ENCODE results near the gene ZNF132. TPM values are rescaled to one million over a fixed set of nuclear protein-coding genes. Genes with fewer than 3 reads are reported as not detected.

The ZNF132 gene
- total RNA-seq, 1 experiment from 2014 or later, result not detected

DNA sequence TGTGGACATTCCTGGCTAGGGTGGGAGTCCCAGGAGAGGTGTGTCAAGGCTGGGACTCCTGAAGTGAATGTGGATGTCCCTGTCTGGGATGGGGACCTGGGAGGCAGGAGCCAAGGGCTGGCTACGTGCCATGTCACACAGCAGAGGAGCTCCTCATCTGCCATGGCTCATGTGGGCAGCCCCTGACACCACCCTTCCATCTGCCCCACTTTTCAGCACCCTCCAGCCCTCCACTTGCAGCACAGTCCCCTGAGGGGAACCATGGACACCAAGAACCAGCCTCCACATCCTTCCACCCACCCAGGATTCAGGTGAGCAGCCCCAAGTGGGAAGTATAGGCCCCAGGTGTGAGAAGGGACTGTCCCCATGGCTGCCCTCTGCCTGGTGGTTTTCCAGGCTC is 37.9 kb upstream of the ZNF132 start:
- H3K27ac ChIP-seq (ENCODE audit: low read length), result no peak overlapping the region
- no peak overlapping the region for H2AFZ ChIP-seq (ENCODE audit: low read length)
- no peak overlapping the region for H3K4me2 ChIP-seq (ENCODE audit: low read depth, low read length, poor library complexity, severe bottlenecking)
- peaks cover 28% of the 10 kb centered on the region for H3K4me1 ChIP-seq (ENCODE audit: low read length)
- H3K79me2 ChIP-seq (ENCODE audit: low read length), result peaks cover 9% of the 10 kb centered on the region; the same call in 1 of the 2 replicates
- peak overlapping the region; percentile 91; the same call in 1 of the 2 replicates for H3K9ac ChIP-seq (ENCODE audit: low read length)
- DNase-seq, result no peak
- no peaks in the 10 kb centered on the region for H3K9me3 ChIP-seq (ENCODE audit: low read length)
- H3K27me3 ChIP-seq (ENCODE audit: low read length), result no peaks in the 10 kb centered on the region
- H4K20me1 ChIP-seq (ENCODE audit: insufficient read depth, low read depth, low read length), result no peaks in the 10 kb centered on the region
- H3K36me3 ChIP-seq (ENCODE audit: insufficient read depth, low read length), result 0 out of 2 replicates have a peak, but pooled peaks cover 3% of the 10 kb centered on the region
- H3K9me2 ChIP-seq (replicated peaks; ENCODE audit: insufficient read depth, low read length), result no peaks in the 10 kb centered on the region
- H3K4me3 ChIP-seq (ENCODE audit: low read length), result no peak overlapping the region

DNA sequence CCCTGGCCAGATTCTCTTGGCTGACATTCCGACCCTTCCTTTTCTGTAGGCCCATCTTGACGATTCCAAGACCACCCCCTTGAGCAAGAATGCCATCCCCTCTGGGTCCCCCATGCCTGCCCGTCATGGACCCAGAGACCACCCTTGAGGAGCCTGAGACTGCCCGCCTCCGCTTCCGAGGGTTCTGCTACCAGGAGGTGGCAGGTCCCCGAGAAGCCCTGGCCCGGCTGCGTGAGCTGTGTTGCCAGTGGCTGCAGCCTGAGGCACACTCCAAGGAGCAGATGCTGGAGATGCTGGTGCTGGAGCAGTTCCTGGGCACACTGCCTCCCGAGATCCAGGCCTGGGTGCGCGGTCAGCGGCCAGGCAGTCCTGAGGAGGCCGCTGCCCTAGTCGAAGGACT is 37.2 kb upstream of the ZNF132 start:
- no peak overlapping the region for H2AFZ ChIP-seq (ENCODE audit: low read length)
- peak overlapping the region; percentile 78 for H3K4me3 ChIP-seq (ENCODE audit: low read length)
- peaks cover 9% of the 10 kb centered on the region; the same call in 1 of the 2 replicates for H3K79me2 ChIP-seq (ENCODE audit: low read length)
- H3K9me3 ChIP-seq (ENCODE audit: low read length), result no peaks in the 10 kb centered on the region
- H3K9ac ChIP-seq (ENCODE audit: low read length), result peak overlapping the region; percentile 91
- no peaks in the 10 kb centered on the region for H3K9me2 ChIP-seq (replicated peaks; ENCODE audit: insufficient read depth, low read length)
- no peak for DNase-seq
- H3K36me3 ChIP-seq (ENCODE audit: insufficient read depth, low read length), result 0 out of 2 replicates have a peak, but pooled peaks cover 8% of the 10 kb centered on the region
- H3K27me3 ChIP-seq (ENCODE audit: low read length), result no peaks in the 10 kb centered on the region
- H3K27ac ChIP-seq (ENCODE audit: low read length), result no peak overlapping the region
- H3K4me1 ChIP-seq (ENCODE audit: low read length), result peaks cover 28% of the 10 kb centered on the region
- H3K4me2 ChIP-seq (ENCODE audit: low read depth, low read length, poor library complexity, severe bottlenecking), result peak overlapping the region; percentile 92
- no peaks in the 10 kb centered on the region for H4K20me1 ChIP-seq (ENCODE audit: insufficient read depth, low read depth, low read length)

- Histone ChIP-seq H3K9me2 (replicated peaks; ENCODE audit: insufficient read depth, low read length) (no peaks in the 10 kb centered on the region), H3K4me2 (ENCODE audit: low read depth, low read length, poor library complexity, severe bottlenecking) (peak overlapping the region; percentile 92), H3K27ac (ENCODE audit: low read length) (peak overlapping the region; percentile 82), H3K9ac (ENCODE audit: low read length) (peak overlapping the region; percentile 91), H3K4me3 (ENCODE audit: low read length) (peak overlapping the region; percentile 78), H4K20me1 (ENCODE audit: insufficient read depth, low read depth, low read length) (no peaks in the 10 kb centered on the region), H3K9me3 (ENCODE audit: low read length) (no peaks in the 10 kb centered on the region), H2AFZ (ENCODE audit: low read length) (peak overlapping the region; percentile 39; the same call in 1 of the 2 replicates), H3K79me2 (ENCODE audit: low read length) (peaks cover 9% of the 10 kb centered on the region; the same call in 1 of the 2 replicates), H3K36me3 (ENCODE audit: insufficient read depth, low read length) (0 out of 2 replicates have a peak, but pooled peaks cover 8% of the 10 kb centered on the region), H3K27me3 (ENCODE audit: low read length) (no peaks in the 10 kb centered on the region), H3K4me1 (ENCODE audit: low read length) (peaks cover 28% of the 10 kb centered on the region)
- peak; percentile 57 for DNase-seq
These were observed 36.6 kb upstream of the ZNF132 start for GRCh38 chr19:58476498-58477015.

DNA sequence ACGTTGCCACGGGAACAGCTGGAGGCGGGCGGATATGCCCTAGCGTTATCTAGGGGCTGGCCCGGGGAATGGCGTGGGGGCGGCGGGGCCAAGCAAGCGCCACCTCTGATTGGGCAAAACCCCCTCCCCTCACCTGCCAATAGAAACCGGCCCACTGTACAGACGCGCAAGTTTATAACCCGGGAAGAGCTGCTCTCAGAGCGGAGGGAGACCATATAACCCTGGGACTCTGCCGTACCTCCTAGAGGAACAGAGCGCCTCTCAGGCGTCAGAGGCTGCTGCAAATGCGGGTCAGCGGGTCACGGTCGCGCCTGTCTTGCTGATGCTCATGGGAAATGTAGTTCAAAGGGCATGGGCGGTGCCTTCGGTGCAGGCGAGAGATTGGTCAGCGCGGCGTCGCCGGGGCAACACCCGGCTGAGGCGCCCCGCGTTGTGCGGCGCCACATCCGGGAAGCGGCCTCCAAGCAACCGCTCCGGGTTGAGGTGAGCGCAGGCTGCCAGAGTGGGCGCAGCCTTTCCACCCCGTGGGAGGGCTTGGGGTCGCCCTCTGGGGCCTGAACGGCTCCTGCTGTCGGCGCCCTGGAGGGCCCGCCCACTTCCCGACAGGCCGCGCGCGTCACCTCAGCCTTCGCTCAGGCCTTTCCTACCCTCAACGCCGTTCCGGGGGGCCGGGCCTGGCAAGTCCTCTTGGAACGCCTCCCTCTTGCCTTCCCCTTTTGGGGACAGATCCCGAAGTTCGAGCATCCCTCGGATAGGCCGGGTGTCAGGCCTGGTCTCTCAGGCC is 36.0 kb upstream of the ZNF132 start, which contains the start of gene ZNF446:
ZNF446 (plus strand) TSS at position 639 of the 784 bp plus-strand sequence. CDS start 867 bp downstream, outside the sequence.
- Histone ChIP-seq H3K9ac (ENCODE audit: low read length) (peak within 1 kb of the TSS; percentile 91), H3K27ac (ENCODE audit: low read length) (peak within 1 kb of the TSS; percentile 82), H3K36me3 (ENCODE audit: insufficient read depth, low read length) (0 out of 2 replicates have a peak, but pooled peaks cover 8% of the 10 kb centered on the region), H3K4me2 (ENCODE audit: low read depth, low read length, poor library complexity, severe bottlenecking) (peak within 1 kb of the TSS; percentile 92), H3K9me3 (ENCODE audit: low read length) (no peaks in the 10 kb centered on the region), H4K20me1 (ENCODE audit: insufficient read depth, low read depth, low read length) (no peaks in the 10 kb centered on the region), H3K4me1 (ENCODE audit: low read length) (peaks cover 28% of the 10 kb centered on the region), H3K9me2 (replicated peaks; ENCODE audit: insufficient read depth, low read length) (no peaks in the 10 kb centered on the region), H3K4me3 (ENCODE audit: low read length) (peak within 1 kb of the TSS; percentile 78), H2AFZ (ENCODE audit: low read length) (peak within 1 kb of the TSS; percentile 39; the same call in 1 of the 2 replicates), H3K79me2 (ENCODE audit: low read length) (peaks cover 9% of the 10 kb centered on the region; the same call in 1 of the 2 replicates), H3K27me3 (ENCODE audit: low read length) (no peaks in the 10 kb centered on the region)
- DNase-seq, result peak; percentile 100

- Histone ChIP-seq H3K9ac (ENCODE audit: low read length) (peak overlapping the region; percentile 91), H3K36me3 (ENCODE audit: insufficient read depth, low read length) (0 out of 2 replicates have a peak, but pooled peaks cover 8% of the 10 kb centered on the region), H3K9me3 (ENCODE audit: low read length) (no peaks in the 10 kb centered on the region), H3K27me3 (ENCODE audit: low read length) (no peaks in the 10 kb centered on the region), H4K20me1 (ENCODE audit: insufficient read depth, low read depth, low read length) (no peaks in the 10 kb centered on the region), H2AFZ (ENCODE audit: low read length) (peak overlapping the region; percentile 22; the same call in 1 of the 2 replicates), H3K4me2 (ENCODE audit: low read depth, low read length, poor library complexity, severe bottlenecking) (peak overlapping the region; percentile 92), H3K9me2 (replicated peaks; ENCODE audit: insufficient read depth, low read length) (no peaks in the 10 kb centered on the region), H3K79me2 (ENCODE audit: low read length) (peaks cover 9% of the 10 kb centered on the region; the same call in 1 of the 2 replicates), H3K4me3 (ENCODE audit: low read length) (peak overlapping the region; percentile 78), H3K27ac (ENCODE audit: low read length) (peak overlapping the region; percentile 67), H3K4me1 (ENCODE audit: low read length) (peaks cover 28% of the 10 kb centered on the region)
- DNase-seq, result no peak
These were observed 35.2 kb upstream of the ZNF132 start for GRCh38 chr19:58474997-58475713.

- Histone ChIP-seq H3K79me2 (ENCODE audit: low read length) (peaks cover 11% of the 10 kb centered on the region), H3K4me2 (ENCODE audit: low read depth, low read length, poor library complexity, severe bottlenecking) (peak overlapping the region; percentile 92), H3K27ac (ENCODE audit: low read length) (no peak overlapping the region), H3K4me1 (ENCODE audit: low read length) (peaks cover 28% of the 10 kb centered on the region), H3K9ac (ENCODE audit: low read length) (peak overlapping the region; percentile 91; the same call in 1 of the 2 replicates), H3K9me2 (replicated peaks; ENCODE audit: insufficient read depth, low read length) (no peaks in the 10 kb centered on the region), H3K9me3 (ENCODE audit: low read length) (no peaks in the 10 kb centered on the region), H3K4me3 (ENCODE audit: low read length) (peak overlapping the region; percentile 78; the same call in 1 of the 2 replicates), H2AFZ (ENCODE audit: low read length) (no peak overlapping the region), H3K27me3 (ENCODE audit: low read length) (no peaks in the 10 kb centered on the region), H3K36me3 (ENCODE audit: insufficient read depth, low read length) (peaks cover 8% of the 10 kb centered on the region; the same call in 1 of the 2 replicates), H4K20me1 (ENCODE audit: insufficient read depth, low read depth, low read length) (no peaks in the 10 kb centered on the region)
- no peak for DNase-seq
These were observed 34.5 kb upstream of the ZNF132 start for GRCh38 chr19:58474291-58474996.

- H3K9me3 ChIP-seq (ENCODE audit: low read length), result no peaks in the 10 kb centered on the region
- H3K79me2 ChIP-seq (ENCODE audit: low read length), result peaks cover 17% of the 10 kb centered on the region
- no peaks in the 10 kb centered on the region for H3K9me2 ChIP-seq (replicated peaks; ENCODE audit: insufficient read depth, low read length)
- H3K4me1 ChIP-seq (ENCODE audit: low read length), result peaks cover 28% of the 10 kb centered on the region
- no peak overlapping the region for H3K4me3 ChIP-seq (ENCODE audit: low read length)
- H3K36me3 ChIP-seq (ENCODE audit: insufficient read depth, low read length), result peaks cover 8% of the 10 kb centered on the region; the same call in 1 of the 2 replicates
- no peaks in the 10 kb centered on the region for H3K27me3 ChIP-seq (ENCODE audit: low read length)
- H3K4me2 ChIP-seq (ENCODE audit: low read depth, low read length, poor library complexity, severe bottlenecking), result no peak overlapping the region
- peak overlapping the region; percentile 4; the same call in 1 of the 2 replicates for H3K9ac ChIP-seq (ENCODE audit: low read length)
- H2AFZ ChIP-seq (ENCODE audit: low read length), result no peak overlapping the region
- no peak for DNase-seq
- no peaks in the 10 kb centered on the region for H4K20me1 ChIP-seq (ENCODE audit: insufficient read depth, low read depth, low read length)
- no peak overlapping the region for H3K27ac ChIP-seq (ENCODE audit: low read length)
These were observed 33.8 kb upstream of the ZNF132 start for GRCh38 chr19:58473775-58474174.
